Panc1 (cell line): ENCODE results near the gene TMEM187.

Experiments
- CTCF ChIP-seq: fragments of 450-650 bp; IDR thresholded peaks from 2 replicates; pipeline ENCODE4 v1.5.1; 2017; ENCODE audit warnings: mild to moderate bottlenecking
- POLR2AphosphoS5 ChIP-seq: IDR thresholded peaks from 2 replicates; pipeline ENCODE4 v1.6.1; 2012; ENCODE audit warnings: mild to moderate bottlenecking, low read depth, low read length, moderate library complexity
- REST ChIP-seq, 2 experiments: IDR thresholded peaks; 2 replicates each; pipeline ENCODE4 v1.6.1; 2011 to 2012; ENCODE audit warnings: low read depth in 2 of 2, control low read depth in 1 of 2, low read length in 1 of 2, mild to moderate bottlenecking in 1 of 2, moderate library complexity in 1 of 2; ENCODE audit not compliant: insufficient read depth in 1 of 2

GRCh38 chrX:153944140-153944799, 28.3 kb upstream of the TMEM187 start, which contains the start of gene RENBP:
- TF ChIP-seq CTCF, result no peak
- TF ChIP-seq POLR2AphosphoS5, result no peak
- no peak for TF ChIP-seq REST (IDR thresholded peaks at IDR 0.05; ENCODE audit: insufficient read depth in 1 of 2, low read depth in 2 of 2, low read length in 1 of 2)
